Tibial nerve (tissue), 4 donors: ENCODE results near the gene LRRC70.

Source experiments
- EP300 ChIP-seq, 2 donors: sonication (generic); formaldehyde crosslinking; IDR thresholded peaks; one replicate each; pipeline ENCODE4 v1.6.1; 2017; ENCODE audit warnings: antibody characterized with exemption in 2 of 2, mild to moderate bottlenecking in 1 of 2
- POLR2A ChIP-seq, 2 donors: fragments of 450-650 bp; IDR thresholded peaks; one replicate each; pipeline ENCODE4 v1.6.1; 2017; ENCODE audit warnings: antibody characterized with exemption in 2 of 2, mild to moderate bottlenecking in 2 of 2, moderate library complexity in 2 of 2
- TF ChIP-seq, protein P1 (sequence below), 5 experiments: fragments of 200-600 bp in 3 of 5; fragments of 450-650 bp in 2 of 5; sonication (generic) in 3 of 5; IDR thresholded peaks; one replicate each; pipeline ENCODE4 v1.5.1; 2016 to 2019; ENCODE audit warnings: antibody characterized with exemption in 5 of 5, mild to moderate bottlenecking in 3 of 5, moderate library complexity in 2 of 5

DNA sequence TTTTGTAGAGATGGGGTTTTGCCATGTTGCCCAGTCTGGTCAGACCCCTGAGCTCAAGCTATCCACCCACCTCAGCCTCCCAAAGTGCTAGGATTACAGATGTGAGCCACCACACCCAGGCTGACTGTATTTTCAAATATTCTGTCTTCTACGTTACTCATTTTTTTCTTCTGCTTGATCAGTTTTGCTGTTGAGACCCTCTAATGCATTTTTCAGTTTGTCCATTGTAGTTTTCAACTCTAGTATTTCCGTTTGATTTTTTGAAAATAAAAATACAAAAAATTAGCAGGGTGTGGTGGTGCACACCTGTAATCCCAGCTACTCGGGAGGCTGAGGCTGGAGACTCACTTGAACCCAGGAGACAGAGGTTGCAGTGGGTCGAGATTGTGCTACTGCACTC is 10.5 kb upstream of the LRRC70 start:
- TF ChIP-seq, protein P1, sequence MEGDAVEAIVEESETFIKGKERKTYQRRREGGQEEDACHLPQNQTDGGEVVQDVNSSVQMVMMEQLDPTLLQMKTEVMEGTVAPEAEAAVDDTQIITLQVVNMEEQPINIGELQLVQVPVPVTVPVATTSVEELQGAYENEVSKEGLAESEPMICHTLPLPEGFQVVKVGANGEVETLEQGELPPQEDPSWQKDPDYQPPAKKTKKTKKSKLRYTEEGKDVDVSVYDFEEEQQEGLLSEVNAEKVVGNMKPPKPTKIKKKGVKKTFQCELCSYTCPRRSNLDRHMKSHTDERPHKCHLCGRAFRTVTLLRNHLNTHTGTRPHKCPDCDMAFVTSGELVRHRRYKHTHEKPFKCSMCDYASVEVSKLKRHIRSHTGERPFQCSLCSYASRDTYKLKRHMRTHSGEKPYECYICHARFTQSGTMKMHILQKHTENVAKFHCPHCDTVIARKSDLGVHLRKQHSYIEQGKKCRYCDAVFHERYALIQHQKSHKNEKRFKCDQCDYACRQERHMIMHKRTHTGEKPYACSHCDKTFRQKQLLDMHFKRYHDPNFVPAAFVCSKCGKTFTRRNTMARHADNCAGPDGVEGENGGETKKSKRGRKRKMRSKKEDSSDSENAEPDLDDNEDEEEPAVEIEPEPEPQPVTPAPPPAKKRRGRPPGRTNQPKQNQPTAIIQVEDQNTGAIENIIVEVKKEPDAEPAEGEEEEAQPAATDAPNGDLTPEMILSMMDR (IDR thresholded peaks at IDR 0.05): no peak
- TF ChIP-seq POLR2A (IDR thresholded peaks at IDR 0.05): no peak
- no peak for TF ChIP-seq EP300 (IDR thresholded peaks at IDR 0.05)
